BJ (cell line): ENCODE results near the gene MID1. TPM values are rescaled to one million over a fixed set of nuclear protein-coding genes. Genes with fewer than 3 reads are reported as not detected.

ENCODE experiments used
- CTCF ChIA-PET: fragments of 350-600 bp; formaldehyde crosslinking; extraction: SDS; loops from one replicate; lab custom pipeline; 2021; ENCODE audit warnings: antibody characterized with exemption, inconsistent platforms; lab: Yijun Ruan, JAX
- POLR2A ChIA-PET: fragments of 300-600 bp; sonication (Branson Sonifier 250); formaldehyde crosslinking; extraction: SDS; loops from one replicate; lab custom pipeline; 2021; ENCODE audit warnings: antibody characterized with exemption; lab: Charles Lee
- DNase-seq: peaks from one replicate; pipeline ENCODE4 v3.0.0-alpha.2; 2011; ENCODE audit warnings: low read depth
- H3K27me3 ChIP-seq: 2 replicates; pipeline ENCODE4 v1.6.0; 2011; ENCODE audit warnings: low read length; ENCODE audit not compliant: control insufficient read depth, insufficient read depth
- H3K36me3 ChIP-seq: 2 replicates; pipeline ENCODE4 v1.5.1; 2011; ENCODE audit warnings: low read length; ENCODE audit not compliant: control insufficient read depth, insufficient read depth
- H3K4me3 ChIP-seq: 2 replicates; pipeline ENCODE4 v1.5.1; 2011; ENCODE audit warnings: low read depth, mild to moderate bottlenecking, control low read depth, low read length
- CTCF ChIP-seq: IDR thresholded peaks from 2 replicates; pipeline ENCODE4 v1.5.1; 2011; ENCODE audit warnings: low read depth, mild to moderate bottlenecking, control low read depth, inconsistent platforms, low read length, moderate library complexity; ENCODE audit not compliant: insufficient read depth
- polyA plus RNA-seq: library from polyadenylated mRNA; depleted of rRNA; stranded (reverse); fragments of >200 nt; gene quantifications from 2 replicates; pipeline ENCODE4 v1.2.3, GENCODE V29; 2011

MID1 gene
- polyA plus RNA-seq, 1 experiment = 42.6 TPM

- ChIA-PET CTCF (no interaction called here), POLR2A (no interaction called here)
- TF ChIP-seq CTCF = no peak
- H3K36me3 ChIP-seq = peaks cover 3% of the 10 kb centered on the region
- H3K27me3 ChIP-seq = no peaks in the 10 kb centered on the region
- H3K4me3 ChIP-seq = no peak overlapping the region
- no peak for DNase-seq
Observed at GRCh38 chrX:10566716-10567097, 53.7 kb downstream of the MID1 start.

GRCh38 chrX:10564484-10564883, 55.9 kb downstream of the MID1 start:
- ChIA-PET CTCF (no interaction called here), POLR2A (no interaction called here)
- Histone ChIP-seq H3K27me3 (no peaks in the 10 kb centered on the region), H3K4me3 (no peak overlapping the region), H3K36me3 (peaks cover 3% of the 10 kb centered on the region)
- TF ChIP-seq CTCF = no peak
- no peak for DNase-seq

GRCh38 chrX:10557166-10557565, 63.2 kb downstream of the MID1 start:
- TF ChIP-seq CTCF = no peak
- H3K27me3 ChIP-seq = no peaks in the 10 kb centered on the region
- H3K4me3 ChIP-seq = no peak overlapping the region
- DNase-seq = no peak
- CTCF ChIA-PET = interaction anchor here (0.9 kb wide), 1 partner anchor 16 kb away, joined by 4 read pairs; no protein-coding TSS in a partner anchor
- POLR2A ChIA-PET = no interaction called here
- no peaks in the 10 kb centered on the region for H3K36me3 ChIP-seq

- H3K4me3 ChIP-seq = no peak overlapping the region
- POLR2A ChIA-PET = no interaction called here
- no peaks in the 10 kb centered on the region for H3K36me3 ChIP-seq
- TF ChIP-seq CTCF = no peak
- DNase-seq = no peak
- CTCF ChIA-PET = interaction anchor here (0.9 kb wide), 1 partner anchor 15 kb away, joined by 4 read pairs; no protein-coding TSS in a partner anchor
- no peaks in the 10 kb centered on the region for H3K27me3 ChIP-seq
Observed at GRCh38 chrX:10556405-10556804, 64.0 kb downstream of the MID1 start.

GRCh38 chrX:10555846-10556245, 64.5 kb downstream of the MID1 start:
- TF ChIP-seq CTCF = no peak
- Histone ChIP-seq H3K4me3 (no peak overlapping the region), H3K36me3 (no peaks in the 10 kb centered on the region), H3K27me3 (no peaks in the 10 kb centered on the region)
- ChIA-PET POLR2A (no interaction called here), CTCF (no interaction called here)
- DNase-seq = no peak
